Endothelial cell of umbilical vein (primary cell): ENCODE results near the gene MEGF11. TPM values are rescaled to one million over a fixed set of nuclear protein-coding genes. Genes with fewer than 3 reads are reported as not detected.

Experiments used
- BruUV-seq: library from RNA; stranded (reverse); fragments of 400-500 nt; replicated peaks from 2 replicates; lab custom pipeline; 2021; lab: Mats Ljungman, UMichigan
- CTCF ChIA-PET: fragments of 300-600, 350-600 bp; sonication (Branson Sonifier 250); formaldehyde crosslinking; loops from one replicate; lab custom pipeline; 2021; ENCODE audit warnings: antibody characterized with exemption, inconsistent platforms; lab: Charles Lee
- POLR2A ChIA-PET: fragments of 300-600, 350-600 bp; sonication (Branson Sonifier 250); formaldehyde crosslinking; loops from one replicate; lab custom pipeline; 2021; ENCODE audit warnings: antibody characterized with exemption, inconsistent platforms; lab: Charles Lee
- DNase-seq: peaks from one replicate; pipeline ENCODE4 v3.0.0-alpha.2; 2011; ENCODE audit warnings: low read depth, low spot score
- FAIRE-seq: peaks from 2 replicates; lab custom pipeline; 2011; peaks lifted over from hg19 to GRCh38; lab: Jason Lieb, UNC
- H2AFZ ChIP-seq: 2 replicates; pipeline ENCODE4 v1.6.0; 2012; ENCODE audit warnings: low read depth, low read length, control low read depth, inconsistent platforms
- H3K27ac ChIP-seq: 2 replicates; pipeline ENCODE4 v1.5.1; 2011; ENCODE audit warnings: low read depth, mild to moderate bottlenecking, control low read depth, low read length, moderate library complexity; ENCODE audit not compliant: insufficient read depth
- H3K27me3 ChIP-seq, 2 experiments: 2 replicates each; pipeline versions ENCODE4 v1.6.0 to v1.6.1; 2011; ENCODE audit warnings: low read length in 2 of 2, mixed read lengths in 1 of 2; ENCODE audit not compliant: control insufficient read depth in 2 of 2, insufficient read depth in 2 of 2
- H3K36me3 ChIP-seq, 2 experiments: 2 replicates in 1 of 2; 3 replicates in 1 of 2; pipeline ENCODE4 v1.5.1; 2011; ENCODE audit warnings: low read length in 2 of 2, mild to moderate bottlenecking in 1 of 2, moderate library complexity in 1 of 2; ENCODE audit not compliant: control insufficient read depth in 2 of 2, insufficient read depth in 2 of 2; ENCODE audit errors: extremely low read depth in 1 of 2
- H3K4me1 ChIP-seq: 3 replicates; pipeline ENCODE4 v1.5.1; 2011; ENCODE audit warnings: mild to moderate bottlenecking, low read length; ENCODE audit not compliant: control insufficient read depth, insufficient read depth; ENCODE audit errors: extremely low read depth
- H3K4me2 ChIP-seq: 2 replicates; pipeline ENCODE4 v1.6.1; 2011; ENCODE audit warnings: low read length, control low read depth, mixed read lengths; ENCODE audit not compliant: insufficient read depth
- H3K4me3 ChIP-seq, 3 experiments: fragments of 200-600 bp in 1 of 3; sonication (generic), shearing (Covaris generic) in 1 of 3; replicated peaks in 1 of 3; 2 replicates each; pipeline ENCODE4 v1.5.1; 2011 to 2016; ENCODE audit warnings: control low read depth in 3 of 3, low read length in 3 of 3, mild to moderate bottlenecking in 2 of 3, inconsistent platforms in 1 of 3, low read depth in 1 of 3, moderate library complexity in 1 of 3; ENCODE audit not compliant: insufficient read depth in 1 of 3
- H3K79me2 ChIP-seq: 2 replicates; pipeline ENCODE4 v1.6.0; 2012; ENCODE audit warnings: low read length, inconsistent platforms; ENCODE audit not compliant: control insufficient read depth, insufficient read depth
- H3K9ac ChIP-seq: replicated peaks from 2 replicates; pipeline ENCODE3; 2011; ENCODE audit warnings: low read length, control low read depth; ENCODE audit not compliant: insufficient read depth; ENCODE audit errors: extremely low read depth
- H3K9me1 ChIP-seq: replicated peaks from 3 replicates; pipeline ENCODE4 v1.6.0; 2011; ENCODE audit warnings: mild to moderate bottlenecking, low read length; ENCODE audit not compliant: control insufficient read depth, insufficient read depth; ENCODE audit errors: extremely low read depth
- H3K9me3 ChIP-seq: replicated peaks from 2 replicates; pipeline ENCODE4 v1.5.1; 2012; ENCODE audit warnings: low read length, inconsistent platforms; ENCODE audit not compliant: control insufficient read depth, insufficient read depth
- H4K20me1 ChIP-seq: replicated peaks from 2 replicates; pipeline ENCODE3; 2011; ENCODE audit warnings: mild to moderate bottlenecking, low read length; ENCODE audit not compliant: control insufficient read depth, insufficient read depth; ENCODE audit errors: extremely low read depth
- EZH2 ChIP-seq: IDR thresholded peaks from 2 replicates; pipeline ENCODE4 v1.6.1; 2012; ENCODE audit warnings: borderline replicate concordance, low read depth, mild to moderate bottlenecking, moderate library complexity, low read length, inconsistent platforms; ENCODE audit not compliant: severe bottlenecking
- FOS ChIP-seq: IDR thresholded peaks from 2 replicates; pipeline ENCODE4 v1.6.1; 2011; ENCODE audit warnings: mild to moderate bottlenecking, low read length, moderate library complexity, borderline replicate concordance; ENCODE audit not compliant: insufficient read depth
- GATA2 ChIP-seq: IDR thresholded peaks from 2 replicates; pipeline ENCODE4 v1.7.0; 2011; ENCODE audit warnings: low read depth, mild to moderate bottlenecking, moderate library complexity, mixed read lengths, low read length; ENCODE audit not compliant: insufficient read length, insufficient read depth
- JUN ChIP-seq: IDR thresholded peaks from 2 replicates; pipeline ENCODE4 v1.6.1; 2011; ENCODE audit warnings: borderline replicate concordance, low read depth; ENCODE audit not compliant: insufficient read length, insufficient read depth
- MYC ChIP-seq: IDR thresholded peaks from one replicate; pipeline ENCODE4 v1.6.1; 2011; ENCODE audit warnings: mild to moderate bottlenecking, low read depth, low read length
- POLR2A ChIP-seq: IDR thresholded peaks from 2 replicates; pipeline ENCODE4 v1.6.1; 2012; ENCODE audit warnings: low read depth, mild to moderate bottlenecking, control low read depth, low read length
- POLR2AphosphoS5 ChIP-seq: IDR thresholded peaks from 2 replicates; pipeline ENCODE4 v1.6.1; 2012; ENCODE audit warnings: low read depth, mild to moderate bottlenecking, control low read depth, low read length, moderate library complexity; ENCODE audit not compliant: insufficient read depth
- dilution Hi-C: fragments of 300-500 bp; cut with MboI; formaldehyde crosslinking; loops from one replicate; pipeline ENCODE4 v1.15.0; 2019; ENCODE audit warnings: low sequenced_read_pairs; ENCODE audit not compliant: extremely low pct_ligation_motif_present
- intact Hi-C: fragments of 100-400 bp; cut with micrococcal nuclease; formaldehyde crosslinking; loops from one replicate; pipeline ENCODE4 v1.10.0; 2022
- polyA plus RNA-seq, 4 experiments: library from polyadenylated mRNA; depleted of rRNA in 3 of 4; stranded (reverse) in 3 of 4; unstranded in 1 of 4; fragments of >200 nt; gene quantifications; 2 replicates each; pipeline versions ENCODE4 v1.2.1 to v1.2.3, GENCODE V29; 2011 to 2012; ENCODE audit warnings: missing spikeins in 1 of 4
- total RNA-seq: library from RNA; stranded (reverse); gene quantifications from 2 replicates; pipeline ENCODE4 v1.2.3, GENCODE V29; 2021
- TF ChIP-seq, protein P1 (sequence below), 2 donors: IDR thresholded peaks; 1 replicate in 1 of 2; 2 replicates in 1 of 2; pipeline ENCODE4 v1.5.1; 2011; ENCODE audit warnings: low read length in 2 of 2, mild to moderate bottlenecking in 2 of 2, moderate library complexity in 2 of 2, control low read depth in 1 of 2, inconsistent platforms in 1 of 2, low read depth in 1 of 2; ENCODE audit not compliant: insufficient read depth in 1 of 2; ENCODE audit errors: extremely low read depth in 1 of 2
- TF ChIP-seq, protein P2 (sequence below): IDR thresholded peaks from 2 replicates; pipeline ENCODE4 v1.6.1; 2011; ENCODE audit not compliant: insufficient read depth, insufficient read length

Gene MEGF11
- total and polyA plus RNA-seq, 2 donors (not counting 3 experiments of a cell fraction or from before 2014, with no cell fraction given) = not detected

DNA sequence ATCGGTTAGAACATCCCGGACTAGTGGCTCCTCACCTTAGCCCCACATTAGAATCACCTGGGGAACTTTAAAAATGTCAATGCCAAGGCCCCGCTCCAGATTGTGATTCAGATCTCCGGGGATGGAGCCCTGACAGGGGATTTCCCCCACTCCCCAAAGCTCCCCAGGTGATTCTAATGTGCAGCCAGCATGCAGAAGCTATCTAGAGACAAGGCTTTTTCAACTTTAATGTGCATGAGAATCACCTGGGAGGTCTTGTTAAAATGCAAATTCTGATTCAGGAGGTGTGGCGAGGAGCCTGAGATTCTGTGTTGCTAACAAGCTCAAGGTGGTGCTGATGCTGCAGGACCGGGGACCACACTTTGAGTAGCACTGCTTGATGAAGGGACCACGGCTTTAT is 227.6 kb downstream of the MEGF11 start:
- no peak for DNase-seq
- Histone ChIP-seq H3K9me3 (no peaks in the 10 kb centered on the region), H3K9me1 (no peaks in the 10 kb centered on the region), H3K9ac (no peak overlapping the region), H3K4me1 (no peaks in the 10 kb centered on the region), H2AFZ (no peak overlapping the region), H4K20me1 (no peaks in the 10 kb centered on the region), H3K79me2 (no peaks in the 10 kb centered on the region), H3K36me3 (no peaks in the 10 kb centered on the region), H3K4me3 (no peak overlapping the region), H3K27ac (no peak overlapping the region), H3K4me2 (no peak overlapping the region), H3K27me3 (peaks cover 15% of the 10 kb centered on the region in 2 experiments)
- CTCF ChIA-PET = no interaction called here
- TF ChIP-seq FOS (no peak), MYC (no peak), POLR2A (no peak), GATA2 (no peak), POLR2AphosphoS5 (no peak), JUN (no peak), EZH2 (no peak)
- TF ChIP-seq, protein P1, sequence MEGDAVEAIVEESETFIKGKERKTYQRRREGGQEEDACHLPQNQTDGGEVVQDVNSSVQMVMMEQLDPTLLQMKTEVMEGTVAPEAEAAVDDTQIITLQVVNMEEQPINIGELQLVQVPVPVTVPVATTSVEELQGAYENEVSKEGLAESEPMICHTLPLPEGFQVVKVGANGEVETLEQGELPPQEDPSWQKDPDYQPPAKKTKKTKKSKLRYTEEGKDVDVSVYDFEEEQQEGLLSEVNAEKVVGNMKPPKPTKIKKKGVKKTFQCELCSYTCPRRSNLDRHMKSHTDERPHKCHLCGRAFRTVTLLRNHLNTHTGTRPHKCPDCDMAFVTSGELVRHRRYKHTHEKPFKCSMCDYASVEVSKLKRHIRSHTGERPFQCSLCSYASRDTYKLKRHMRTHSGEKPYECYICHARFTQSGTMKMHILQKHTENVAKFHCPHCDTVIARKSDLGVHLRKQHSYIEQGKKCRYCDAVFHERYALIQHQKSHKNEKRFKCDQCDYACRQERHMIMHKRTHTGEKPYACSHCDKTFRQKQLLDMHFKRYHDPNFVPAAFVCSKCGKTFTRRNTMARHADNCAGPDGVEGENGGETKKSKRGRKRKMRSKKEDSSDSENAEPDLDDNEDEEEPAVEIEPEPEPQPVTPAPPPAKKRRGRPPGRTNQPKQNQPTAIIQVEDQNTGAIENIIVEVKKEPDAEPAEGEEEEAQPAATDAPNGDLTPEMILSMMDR (IDR thresholded peaks at IDR 0.05; ENCODE audit: extremely low read depth in 1 of 2, insufficient read depth in 1 of 2, low read depth in 1 of 2, low read length in 2 of 2) = no peak
- TF ChIP-seq, protein P2, sequence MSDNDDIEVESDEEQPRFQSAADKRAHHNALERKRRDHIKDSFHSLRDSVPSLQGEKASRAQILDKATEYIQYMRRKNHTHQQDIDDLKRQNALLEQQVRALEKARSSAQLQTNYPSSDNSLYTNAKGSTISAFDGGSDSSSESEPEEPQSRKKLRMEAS = no peak
- no TSS peak for BruUV-seq
- intact Hi-C loops (no loop called here), dilution Hi-C loops (no loop called here)
- POLR2A ChIA-PET = no interaction called here
- no peak for FAIRE-seq
